DND-41 (cell line): ENCODE measurements around the gene ABHD17C.

Source experiments
- CTCF ChIP-seq: IDR thresholded peaks from 2 replicates; pipeline ENCODE4 v1.5.1; 2012; ENCODE audit warnings: borderline replicate concordance, low read length, moderate library complexity, mild to moderate bottlenecking; ENCODE audit not compliant: poor library complexity, severe bottlenecking; ENCODE audit errors: extremely low read depth
- EZH2 ChIP-seq: IDR thresholded peaks from 3 replicates; pipeline ENCODE4 v1.6.1; 2012; ENCODE audit warnings: borderline replicate concordance, low read depth, mild to moderate bottlenecking, moderate library complexity, low read length, inconsistent platforms; ENCODE audit not compliant: severe bottlenecking

DNA sequence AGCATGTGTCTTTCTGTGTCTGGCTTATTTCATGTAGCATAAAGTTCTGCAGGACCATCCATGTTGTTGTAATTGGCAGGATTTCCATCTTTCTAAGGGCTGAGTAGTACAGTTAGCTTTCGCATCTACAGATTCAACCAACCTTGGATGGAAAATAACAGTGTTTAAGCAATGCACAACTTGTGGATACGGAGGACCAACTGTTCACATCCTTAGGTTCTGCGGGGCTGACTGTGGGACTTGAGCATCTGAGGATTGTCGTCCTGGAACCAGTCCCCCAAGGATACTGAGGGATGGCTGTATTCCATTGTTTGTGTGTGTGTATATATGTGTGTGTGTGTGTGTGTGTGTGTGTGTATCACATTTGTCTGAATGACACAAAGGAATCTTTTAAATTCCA is 27.7 kb downstream of the ABHD17C start:
- TF ChIP-seq CTCF = no peak
- TF ChIP-seq EZH2 = no peak
